Midbrain (tissue), 1 donor: ENCODE results near the gene MAP3K7CL.

Source experiments
- DNase-seq: peaks from one replicate; lab custom pipeline; 2025; lab: John Stamatoyannopoulos, UW

MAP3K7CL gene

GRCh38 chr21:29168891-29169315, 38.5 kb downstream of the MAP3K7CL start:
- DNase-seq, result no peak

- DNase-seq, result no peak
Measured at GRCh38 chr21:29170944-29171343, 40.5 kb downstream of the MAP3K7CL start.

- no peak for DNase-seq
Measured at GRCh38 chr21:29172282-29172681, 41.8 kb downstream of the MAP3K7CL start.

- no peak for DNase-seq
Measured at GRCh38 chr21:29174607-29175013, 44.2 kb downstream of the MAP3K7CL start.

GRCh38 chr21:29175408-29176134, 45.1 kb downstream of the MAP3K7CL start:
- no peak for DNase-seq

- no peak for DNase-seq
Measured at GRCh38 chr21:29176471-29177120, 46.2 kb downstream of the MAP3K7CL start.

- no peak for DNase-seq
Measured at GRCh38 chr21:29177800-29178199, 47.4 kb downstream of the MAP3K7CL start.

GRCh38 chr21:29178926-29179325, 48.5 kb downstream of the MAP3K7CL start:
- no peak for DNase-seq

- DNase-seq, result no peak
Measured at GRCh38 chr21:29179503-29179902, 49.1 kb downstream of the MAP3K7CL start.

- no peak for DNase-seq
Measured at GRCh38 chr21:29181799-29182470, 51.5 kb downstream of the MAP3K7CL start.

GRCh38 chr21:29182691-29183092, 52.2 kb downstream of the MAP3K7CL start:
- DNase-seq, result no peak

- no peak for DNase-seq
Measured at GRCh38 chr21:29184037-29184436, 53.6 kb downstream of the MAP3K7CL start.

- DNase-seq, result no peak
Measured at GRCh38 chr21:29185172-29185571, 54.7 kb downstream of the MAP3K7CL start.

- no peak for DNase-seq
Measured at GRCh38 chr21:29185633-29186032, 55.2 kb downstream of the MAP3K7CL start.

- no peak for DNase-seq
Measured at GRCh38 chr21:29186246-29186645, 55.8 kb downstream of the MAP3K7CL start.

- no peak for DNase-seq
Measured at GRCh38 chr21:29187944-29188343, 57.5 kb downstream of the MAP3K7CL start.

GRCh38 chr21:29189353-29189752, 58.9 kb downstream of the MAP3K7CL start:
- no peak for DNase-seq

GRCh38 chr21:29190923-29191331, 60.5 kb downstream of the MAP3K7CL start:
- DNase-seq, result no peak

GRCh38 chr21:29193072-29193471, 62.6 kb downstream of the MAP3K7CL start:
- DNase-seq, result no peak

- DNase-seq, result no peak
Measured at GRCh38 chr21:29193901-29194300, 63.5 kb downstream of the MAP3K7CL start.

- no peak for DNase-seq
Measured at GRCh38 chr21:29194342-29194741, 63.9 kb downstream of the MAP3K7CL start.

- DNase-seq, result no peak
Measured at GRCh38 chr21:29194847-29195246, 64.4 kb downstream of the MAP3K7CL start.
